Stomach (tissue), 4 donors: ENCODE results near the gene PGM3.

Source experiments
- EP300 ChIP-seq: sonication (generic); formaldehyde crosslinking; IDR thresholded peaks from one replicate; pipeline ENCODE4 v1.6.1; 2017; ENCODE audit warnings: antibody characterized with exemption
- TF ChIP-seq, protein P1 (sequence below), 7 experiments: fragments of 450-650 bp in 4 of 7; fragments of 200-600 bp in 3 of 7; sonication (generic) in 3 of 7; IDR thresholded peaks; one replicate each; pipeline ENCODE4 v1.5.1; 2016 to 2019; ENCODE audit warnings: antibody characterized with exemption in 7 of 7, control low read depth in 2 of 7, mild to moderate bottlenecking in 1 of 7

DNA sequence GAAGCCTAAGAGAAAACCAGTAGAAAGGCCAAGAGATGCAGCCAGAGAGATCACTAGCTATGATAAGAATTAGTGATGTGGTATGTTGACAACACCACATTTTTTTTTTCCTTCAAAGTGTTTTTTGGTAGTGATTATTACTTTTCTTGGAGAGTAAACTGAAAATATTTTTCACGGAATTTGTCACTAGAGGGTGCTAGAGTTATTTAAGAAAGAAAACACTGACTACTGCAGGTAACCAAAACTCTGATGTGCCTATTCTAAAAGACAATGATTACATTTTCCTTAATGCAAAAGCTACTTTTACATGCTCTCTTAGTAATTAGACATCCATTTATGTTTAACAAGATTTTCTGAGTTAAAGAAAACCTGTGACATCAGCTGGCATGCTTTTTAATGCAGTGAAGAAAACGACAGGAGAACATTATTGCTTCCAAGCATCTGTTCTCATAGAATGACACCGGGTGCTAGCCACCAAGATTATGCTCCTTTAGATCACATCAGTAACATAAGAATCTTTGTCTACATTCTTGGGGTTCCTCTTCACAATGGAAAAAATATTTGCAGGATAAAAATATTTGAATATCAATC is 28.9 kb upstream of the PGM3 start:
- TF ChIP-seq, protein P1, sequence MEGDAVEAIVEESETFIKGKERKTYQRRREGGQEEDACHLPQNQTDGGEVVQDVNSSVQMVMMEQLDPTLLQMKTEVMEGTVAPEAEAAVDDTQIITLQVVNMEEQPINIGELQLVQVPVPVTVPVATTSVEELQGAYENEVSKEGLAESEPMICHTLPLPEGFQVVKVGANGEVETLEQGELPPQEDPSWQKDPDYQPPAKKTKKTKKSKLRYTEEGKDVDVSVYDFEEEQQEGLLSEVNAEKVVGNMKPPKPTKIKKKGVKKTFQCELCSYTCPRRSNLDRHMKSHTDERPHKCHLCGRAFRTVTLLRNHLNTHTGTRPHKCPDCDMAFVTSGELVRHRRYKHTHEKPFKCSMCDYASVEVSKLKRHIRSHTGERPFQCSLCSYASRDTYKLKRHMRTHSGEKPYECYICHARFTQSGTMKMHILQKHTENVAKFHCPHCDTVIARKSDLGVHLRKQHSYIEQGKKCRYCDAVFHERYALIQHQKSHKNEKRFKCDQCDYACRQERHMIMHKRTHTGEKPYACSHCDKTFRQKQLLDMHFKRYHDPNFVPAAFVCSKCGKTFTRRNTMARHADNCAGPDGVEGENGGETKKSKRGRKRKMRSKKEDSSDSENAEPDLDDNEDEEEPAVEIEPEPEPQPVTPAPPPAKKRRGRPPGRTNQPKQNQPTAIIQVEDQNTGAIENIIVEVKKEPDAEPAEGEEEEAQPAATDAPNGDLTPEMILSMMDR (IDR thresholded peaks at IDR 0.05) = peak in 4 of 7 experiments; percentile 16 to 42 (median 31)
- no peak for TF ChIP-seq EP300
